HG03280 (cell line): Measurements from ENCODE around the gene GAS6.

Source experiments
- ATAC-seq: cut with Tn5 transposase; IDR thresholded peaks from one replicate; pipeline ENCODE4 v1.9.1; 2021; ENCODE audit warnings: mild to moderate bottlenecking, moderate library complexity; ENCODE audit not compliant: unreplicated experiment

Gene GAS6

GRCh38 chr13:113812178-113813040 is 51.5 kb downstream of the GAS6 start:
- no peak for ATAC-seq

GRCh38 chr13:113811081-113811928 is 52.6 kb downstream of the GAS6 start:
- no peak for ATAC-seq

- no peak for ATAC-seq
These were observed 53.2 kb downstream of the GAS6 start for GRCh38 chr13:113810640-113811039.

DNA sequence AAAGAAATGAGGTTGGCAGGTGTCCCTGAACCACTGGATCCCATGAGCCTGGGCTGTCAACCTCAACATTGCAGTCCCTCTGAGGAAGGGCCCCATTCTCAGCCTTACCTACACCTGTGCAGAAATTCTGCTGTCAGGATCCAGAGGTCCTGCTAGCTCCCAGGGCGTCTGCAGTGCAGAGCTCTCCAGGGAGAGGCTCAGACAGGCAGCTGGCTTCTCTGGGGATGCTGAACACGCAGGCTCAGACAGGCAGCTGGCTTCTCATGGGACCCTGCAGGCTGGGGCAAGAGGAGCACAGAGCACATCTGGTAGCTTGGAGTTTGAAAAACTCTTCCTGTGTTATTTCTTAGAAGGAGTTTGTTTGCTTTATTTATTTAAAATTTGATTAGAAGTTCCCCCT is 53.9 kb downstream of the GAS6 start:
- ATAC-seq, result no peak

DNA sequence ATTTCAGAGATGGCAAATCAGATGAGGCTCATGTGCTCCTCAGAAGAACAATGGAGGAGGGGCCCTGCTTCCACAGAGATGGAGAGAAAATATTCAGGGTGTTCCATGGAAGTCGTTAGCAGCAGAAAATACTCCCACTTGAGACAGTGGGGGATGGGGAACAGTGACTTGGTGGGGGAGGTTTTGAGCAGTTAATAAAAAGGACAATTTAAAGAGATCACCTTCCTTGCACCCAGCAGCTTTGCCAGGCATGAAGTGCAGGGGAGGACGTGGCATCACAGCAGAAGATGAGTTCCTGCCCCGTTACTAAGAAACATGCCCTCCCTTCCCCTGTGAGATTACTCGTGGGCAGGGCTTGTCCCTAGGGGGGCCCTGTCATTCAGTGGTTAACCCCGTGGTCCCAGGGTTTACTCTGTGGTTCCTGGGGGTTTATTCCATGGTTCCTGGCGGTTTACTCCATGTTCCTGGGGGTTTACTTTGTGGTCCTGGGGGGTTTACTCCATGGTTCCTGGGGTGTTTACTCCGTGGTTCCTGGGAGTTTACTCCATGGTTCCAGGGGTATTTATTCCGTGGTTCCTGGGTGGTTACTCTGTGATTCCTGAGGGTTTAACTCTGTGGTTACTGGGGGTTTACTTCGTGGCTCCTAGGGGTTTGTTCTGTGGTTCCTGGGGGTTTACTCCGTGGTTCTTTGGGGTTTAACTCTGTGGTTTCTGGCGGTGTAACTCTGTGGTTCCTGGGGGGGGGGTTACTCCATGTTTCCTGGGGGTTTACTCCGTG is 55.6 kb downstream of the GAS6 start:
- no peak for ATAC-seq

GRCh38 chr13:113806526-113806925 is 57.4 kb downstream of the GAS6 start:
- ATAC-seq, result no peak

DNA sequence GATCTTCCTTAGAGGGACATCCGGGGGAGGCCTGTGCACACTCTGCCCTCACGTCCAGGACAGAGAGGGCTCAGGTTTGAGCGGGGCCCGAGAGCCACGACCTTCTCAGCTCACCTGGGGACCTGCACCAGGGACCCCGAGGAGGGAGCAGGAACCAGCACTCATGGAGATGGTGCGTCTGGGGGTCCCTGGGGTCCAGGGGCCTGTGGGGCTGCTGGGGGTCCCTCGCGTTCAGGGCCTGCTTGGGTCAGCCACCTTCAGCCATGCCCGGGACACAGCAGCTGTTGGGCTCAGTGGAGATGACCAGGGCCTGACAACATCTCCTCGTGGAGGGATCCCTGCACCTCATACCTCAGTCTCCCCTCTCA is 57.8 kb downstream of the GAS6 start:
- no peak for ATAC-seq

- ATAC-seq, result no peak
These were observed 58.3 kb downstream of the GAS6 start for GRCh38 chr13:113805431-113806103.

GRCh38 chr13:113804703-113805430 is 59.0 kb downstream of the GAS6 start:
- no peak for ATAC-seq

GRCh38 chr13:113804017-113804702 is 59.7 kb downstream of the GAS6 start:
- no peak for ATAC-seq

DNA sequence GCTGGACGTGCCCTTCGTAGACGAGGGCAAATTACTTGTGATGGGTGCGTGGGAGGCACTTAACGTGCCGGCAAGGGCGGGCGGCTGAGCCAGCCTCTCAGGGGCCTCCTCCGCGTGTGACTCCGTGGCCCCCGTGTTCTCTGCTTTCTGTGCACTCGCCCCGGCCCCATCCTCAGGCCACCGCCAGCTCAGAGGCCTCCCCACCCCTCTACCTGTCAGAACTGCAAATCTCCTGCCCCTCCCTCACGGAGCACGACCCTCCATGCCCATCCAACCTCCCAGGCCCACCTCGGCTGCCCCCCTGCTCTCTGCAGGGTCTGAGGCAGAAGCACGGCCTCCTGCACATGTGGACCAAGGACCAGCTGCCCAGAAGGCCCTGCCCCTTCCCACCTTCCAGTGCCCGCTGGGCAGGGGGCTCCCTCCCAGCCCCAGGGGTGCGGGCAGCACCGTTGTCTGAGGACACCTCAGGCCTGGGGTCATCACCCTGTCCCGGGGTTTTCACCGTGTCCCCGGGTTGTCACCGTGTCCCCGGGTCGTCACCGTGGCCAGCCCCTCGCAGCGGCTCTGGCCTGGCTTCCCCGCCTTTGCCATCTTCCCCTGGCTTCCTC is 60.4 kb downstream of the GAS6 start:
- no peak for ATAC-seq

GRCh38 chr13:113802761-113803160 is 61.1 kb downstream of the GAS6 start:
- no peak for ATAC-seq

DNA sequence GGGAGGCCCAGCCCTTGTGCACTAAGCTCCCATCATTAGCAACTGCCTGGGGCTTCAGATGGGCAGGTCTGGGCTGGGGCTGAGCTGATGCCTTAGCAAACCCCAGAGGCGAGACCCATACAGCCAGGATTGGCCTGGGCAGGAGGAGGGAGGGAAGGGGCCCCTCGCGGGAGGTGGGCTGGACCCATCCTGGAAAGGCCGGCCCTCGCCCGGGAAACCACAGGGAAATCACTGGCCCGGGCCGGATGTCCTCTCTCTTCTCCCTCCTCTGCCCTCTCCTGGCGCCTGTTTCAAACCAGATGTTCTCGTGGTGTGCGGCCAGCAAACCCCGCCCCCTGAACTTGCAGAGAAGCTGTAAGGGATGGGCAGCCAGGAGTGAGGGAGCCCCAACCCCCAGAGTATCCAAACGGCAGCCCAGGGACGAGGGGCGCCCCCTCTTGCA is 61.8 kb downstream of the GAS6 start:
- no peak for ATAC-seq

DNA sequence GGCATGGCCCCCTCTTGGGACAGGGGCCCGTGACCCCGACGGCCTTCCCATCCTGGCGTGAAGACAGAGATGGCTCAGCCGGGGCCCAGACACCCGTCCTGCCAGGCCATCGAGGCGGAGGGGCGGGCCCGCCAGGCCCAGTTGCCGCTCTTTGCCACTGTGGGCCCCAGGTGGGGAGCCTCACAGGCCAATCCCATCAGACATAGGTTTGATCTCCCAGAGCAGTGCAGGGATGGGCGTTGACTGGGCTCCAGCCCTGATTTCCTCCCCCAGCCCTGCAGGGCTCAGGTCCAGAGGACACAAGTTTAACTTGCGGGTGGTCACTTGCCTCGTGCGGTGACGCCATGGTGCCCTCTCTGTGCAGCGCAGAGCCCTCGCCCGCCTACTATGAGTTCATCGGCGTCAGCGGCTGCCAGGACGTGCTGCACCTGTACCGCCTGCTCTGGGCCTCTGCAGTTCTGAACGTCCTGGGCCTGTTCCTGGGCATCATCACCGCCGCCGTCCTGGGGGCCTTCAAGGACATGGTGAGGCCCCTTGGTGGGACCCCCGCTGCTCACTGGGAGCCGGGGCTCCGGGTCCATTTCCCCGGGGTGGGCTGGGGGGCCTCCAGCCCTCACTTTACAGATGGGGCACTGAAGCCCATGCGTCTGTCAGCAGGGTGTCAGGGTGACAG is 62.5 kb downstream of the GAS6 start:
- ATAC-seq, result no peak

DNA sequence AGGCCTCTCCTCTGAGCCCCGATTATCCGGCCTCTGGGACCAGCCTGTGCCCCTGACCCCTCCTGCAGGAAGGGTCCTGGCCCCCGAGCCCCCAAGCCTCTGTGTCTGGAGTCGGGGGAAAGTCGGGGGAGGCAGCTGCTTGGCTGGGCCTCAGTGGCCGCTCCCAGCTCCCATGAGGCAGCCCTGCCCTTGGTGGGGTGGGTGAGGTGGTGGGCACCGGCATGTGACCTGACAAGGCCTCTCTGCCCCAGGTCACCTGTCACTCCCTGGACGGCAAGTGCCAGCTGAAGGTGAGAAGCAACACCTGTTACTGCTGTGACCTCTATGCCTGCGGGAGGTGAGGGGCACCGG is 63.3 kb downstream of the GAS6 start:
- ATAC-seq, result no peak

DNA sequence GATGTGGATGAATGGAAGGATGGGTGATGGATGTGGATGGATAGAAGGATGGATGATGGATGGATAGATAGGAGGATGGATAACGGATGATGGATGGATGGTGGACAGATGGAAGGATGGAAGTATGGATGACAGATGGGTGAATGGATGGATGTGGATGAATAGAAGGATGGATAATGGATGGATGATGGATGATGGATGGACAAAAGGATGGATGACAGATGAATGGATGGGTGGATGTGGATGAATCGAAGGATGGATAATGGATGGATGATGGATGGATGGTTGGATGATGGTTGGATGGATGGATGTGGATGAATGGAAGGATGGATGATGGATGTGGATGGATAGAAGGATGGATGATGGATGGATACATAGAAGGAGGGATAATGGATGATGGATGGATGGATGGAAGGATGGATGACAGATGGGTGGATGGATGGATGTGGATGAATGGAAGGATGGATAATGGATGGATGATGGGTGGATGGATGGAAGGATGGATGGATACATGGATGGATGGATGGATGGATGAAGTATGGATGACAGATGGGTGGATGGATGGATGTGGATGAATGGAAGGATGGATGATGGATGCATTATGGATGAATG is 65.6 kb downstream of the GAS6 start:
- no peak for ATAC-seq

- no peak for ATAC-seq
These were observed 66.8 kb downstream of the GAS6 start for GRCh38 chr13:113796964-113797676.
